DMS79 (cell line): Measurements from ENCODE around the gene PIGL.
"Not testable (repeated sequence)": the region's sequence is repeated elsewhere in the genome, so short reads cannot be mapped to it uniquely, and the experiment has no call there.

Experiments
- DNase-seq: peaks from one replicate; lab custom pipeline; 2025; lab: John Stamatoyannopoulos, UW

The PIGL gene

DNA sequence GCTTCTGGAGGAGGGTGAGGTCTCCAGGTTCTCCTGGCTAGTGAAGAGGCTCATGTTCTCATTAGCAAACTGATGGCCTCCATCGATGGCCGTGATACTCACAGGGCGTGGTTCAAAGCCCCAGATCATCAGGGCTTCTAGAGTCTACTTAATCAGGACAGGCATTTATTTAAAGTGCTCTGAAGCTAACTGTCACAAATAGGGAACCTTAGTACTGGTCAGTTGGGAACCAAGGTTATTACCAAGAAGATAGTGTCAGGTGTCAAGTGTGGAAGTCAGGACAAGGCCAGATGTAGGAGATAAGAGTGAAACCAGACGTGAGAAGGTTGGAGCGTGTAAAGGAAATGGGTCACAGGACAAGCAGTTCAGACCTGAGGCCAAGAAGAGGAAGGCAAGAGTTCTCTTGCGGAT, 56.9 kb downstream of the PIGL start:
- no peak for DNase-seq

DNA sequence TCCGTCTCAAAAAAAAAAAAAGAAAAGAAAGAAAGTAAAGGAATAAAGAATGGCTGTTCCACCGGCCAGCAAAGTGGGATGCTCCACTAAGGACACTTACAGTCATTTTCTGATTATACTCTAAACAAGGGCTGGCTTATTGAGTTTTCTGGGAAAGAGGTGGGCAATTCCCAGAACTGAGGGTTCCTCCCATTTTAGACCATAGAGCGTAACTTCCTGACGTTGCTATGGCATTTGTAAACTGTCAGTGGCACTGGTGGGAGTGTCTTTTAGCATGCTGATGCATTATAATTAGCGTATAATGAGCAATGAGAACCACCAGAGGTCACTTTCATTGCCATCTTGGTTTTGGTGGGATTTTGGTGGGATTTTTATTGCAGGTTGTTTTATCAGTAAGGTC, 58.0 kb downstream of the PIGL start:
- DNase-seq = no peak

DNA sequence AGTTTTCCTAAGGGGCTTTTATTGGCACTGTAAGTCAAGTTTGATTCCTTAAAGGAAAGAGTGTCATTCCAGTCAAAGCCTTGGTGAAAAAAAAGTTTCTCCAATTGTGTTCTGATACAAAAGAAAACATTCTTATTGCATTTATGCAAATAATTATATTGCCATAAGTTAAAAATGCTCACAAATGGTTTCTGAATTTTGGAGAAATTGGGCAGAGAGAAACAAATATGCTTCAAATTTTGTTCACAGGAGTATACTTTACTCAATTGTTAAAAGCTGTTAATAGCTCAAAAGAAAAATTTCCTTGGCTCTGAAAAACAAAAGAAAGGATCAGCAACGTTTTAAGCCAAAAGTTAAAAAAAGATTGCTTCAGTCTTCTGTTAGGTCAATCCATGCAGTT, 60.2 kb downstream of the PIGL start:
- DNase-seq = no peak

DNA sequence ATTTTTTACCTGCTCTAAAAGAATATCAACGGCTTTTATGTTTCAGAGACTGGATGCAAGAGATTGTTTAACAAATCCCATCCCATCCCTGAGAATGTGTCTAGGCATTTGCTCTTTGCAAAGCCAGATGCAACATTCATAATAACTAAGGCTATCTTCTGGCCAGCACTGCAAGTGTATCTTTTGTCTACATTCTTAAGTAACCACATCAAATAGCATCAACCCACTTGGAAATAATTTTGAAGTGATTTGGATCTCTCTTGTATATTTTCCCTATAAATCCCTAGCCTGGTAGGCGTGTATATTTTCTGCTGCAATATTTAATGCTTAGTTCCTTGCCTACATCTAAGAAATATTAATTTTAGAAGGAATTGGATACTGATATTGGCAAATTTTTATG, 64.3 kb downstream of the PIGL start:
- no peak for DNase-seq

DNA sequence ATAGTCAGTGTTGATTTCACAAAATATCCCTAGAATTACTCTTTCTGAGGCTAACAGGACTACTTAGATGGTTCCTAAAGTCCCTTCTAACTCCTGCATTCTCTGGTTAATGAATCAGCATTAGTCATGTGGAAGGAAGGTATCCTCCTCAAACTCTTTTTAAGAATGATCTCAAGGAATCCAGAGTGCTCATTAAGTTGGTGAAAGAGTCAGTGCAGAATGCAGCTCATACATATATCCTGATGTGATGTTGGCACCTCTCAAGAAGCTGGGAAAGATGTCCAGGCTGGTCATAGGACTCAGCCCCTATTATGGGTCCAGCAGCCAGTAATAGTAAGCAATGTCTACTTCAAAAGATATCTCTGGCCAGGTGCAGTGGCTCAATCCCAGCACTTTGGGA, 65.5 kb downstream of the PIGL start:
- DNase-seq = no peak

DNA sequence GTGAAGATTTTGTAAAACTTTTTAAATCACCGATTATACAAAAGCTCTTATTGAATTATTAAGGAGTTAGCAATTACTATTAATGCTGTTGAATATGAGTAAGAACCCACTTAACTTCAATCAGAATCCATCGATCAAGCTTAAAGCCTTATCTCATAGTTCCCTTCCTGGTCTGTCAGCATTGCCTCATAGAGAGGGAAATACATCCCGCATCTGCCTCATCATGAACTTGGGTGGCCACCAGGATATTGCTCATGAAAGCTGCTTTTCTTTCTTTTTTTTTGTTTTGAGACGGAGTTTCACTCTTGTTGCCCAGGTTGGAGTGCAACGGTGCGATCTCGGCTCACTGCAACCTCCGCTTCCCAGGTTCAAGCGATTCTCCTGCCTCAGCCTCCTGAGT, 66.7 kb downstream of the PIGL start:
- DNase-seq = no peak

DNA sequence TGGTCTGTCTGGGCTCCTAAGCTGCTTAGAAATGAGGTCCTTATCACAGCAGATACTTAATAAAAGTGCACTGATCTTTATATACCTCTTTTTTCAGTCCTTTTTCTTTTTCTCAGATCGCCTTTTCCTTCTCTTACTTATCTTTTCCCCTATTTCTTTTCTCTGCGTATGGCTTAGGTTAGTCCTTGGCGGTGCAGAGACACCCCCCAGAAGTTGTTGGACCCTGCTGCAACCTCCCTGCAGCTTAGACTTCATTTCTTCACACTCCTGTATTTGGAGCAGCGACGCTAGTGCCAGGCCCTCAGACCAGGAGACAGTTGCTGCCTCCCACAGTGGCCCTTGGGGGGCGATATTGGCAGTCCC, 68.6 kb downstream of the PIGL start:
- no peak for DNase-seq

DNA sequence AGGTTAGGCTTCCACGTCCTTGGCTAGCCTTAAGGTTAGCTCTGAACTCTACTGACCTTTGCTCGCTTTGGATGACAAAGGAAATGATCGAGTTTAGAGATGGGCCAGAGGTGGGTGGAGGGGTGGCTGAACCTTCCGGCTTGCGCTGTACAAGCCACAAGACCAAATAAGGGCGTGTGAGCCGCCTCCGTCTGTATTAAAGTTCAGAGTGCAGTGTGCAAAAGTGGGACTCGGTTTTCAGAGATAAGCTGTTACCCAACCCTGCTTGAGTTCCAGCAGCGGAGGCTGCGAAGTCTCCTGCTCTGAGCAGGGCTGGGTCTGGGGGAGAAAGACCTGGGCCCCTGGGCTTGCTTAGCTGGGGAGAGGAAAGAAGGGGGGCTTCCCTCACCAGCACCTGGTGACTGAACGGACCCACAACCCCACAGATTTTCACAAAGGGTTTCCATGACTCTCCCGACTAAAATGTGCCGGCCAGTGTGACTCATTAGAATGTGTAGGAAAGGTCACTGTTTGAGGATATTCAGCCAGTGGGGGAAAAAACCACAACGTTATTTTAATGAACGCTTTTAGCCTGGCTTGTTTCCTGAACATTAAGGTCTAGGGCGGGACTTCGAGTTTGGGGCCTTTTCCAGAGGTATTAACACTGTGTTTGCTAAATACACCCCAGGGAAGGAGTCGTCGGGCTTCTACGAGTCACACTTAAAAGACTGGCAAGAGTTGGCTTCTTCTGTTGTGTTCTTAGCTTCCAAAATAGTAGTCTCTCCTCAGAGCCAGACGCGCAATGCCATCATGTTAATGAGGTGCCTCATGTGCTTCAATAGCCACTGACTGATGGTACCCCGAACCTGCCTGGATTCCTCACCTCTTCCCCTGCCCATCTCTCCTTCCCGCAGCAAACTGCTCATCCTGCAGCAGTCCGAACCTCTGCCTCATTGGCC, 69.3 kb downstream of the PIGL start:
- no peak for DNase-seq

DNA sequence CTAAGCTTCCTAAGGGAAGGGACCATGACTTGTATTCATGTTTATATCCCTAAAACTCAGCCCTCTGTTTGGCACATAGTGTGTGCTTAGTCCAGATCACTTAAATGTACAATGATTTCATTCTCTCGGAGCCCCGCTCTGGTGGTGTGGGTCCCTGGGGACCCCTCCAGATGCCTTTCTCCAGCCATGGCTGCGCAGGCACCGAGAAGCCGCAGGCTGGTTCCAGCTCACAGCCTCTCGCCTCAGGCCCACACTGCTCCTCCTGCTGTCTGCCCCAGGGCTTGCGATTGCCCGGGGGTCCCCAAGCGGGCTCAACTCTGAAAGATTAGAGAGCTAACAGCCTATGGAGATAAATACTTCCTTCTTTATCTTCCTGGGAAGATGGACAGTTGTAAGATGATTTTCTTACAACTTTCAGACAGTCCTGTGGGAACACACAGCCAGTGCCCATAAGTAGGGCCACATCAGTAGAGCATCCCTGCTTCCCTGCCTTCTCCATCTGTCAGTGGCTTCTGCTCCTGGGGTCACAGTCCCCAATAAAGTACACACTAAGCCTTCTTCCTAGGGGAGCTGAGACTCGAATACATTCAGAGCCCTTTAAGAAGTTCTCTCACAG, 70.0 kb downstream of the PIGL start:
- no peak for DNase-seq

DNA sequence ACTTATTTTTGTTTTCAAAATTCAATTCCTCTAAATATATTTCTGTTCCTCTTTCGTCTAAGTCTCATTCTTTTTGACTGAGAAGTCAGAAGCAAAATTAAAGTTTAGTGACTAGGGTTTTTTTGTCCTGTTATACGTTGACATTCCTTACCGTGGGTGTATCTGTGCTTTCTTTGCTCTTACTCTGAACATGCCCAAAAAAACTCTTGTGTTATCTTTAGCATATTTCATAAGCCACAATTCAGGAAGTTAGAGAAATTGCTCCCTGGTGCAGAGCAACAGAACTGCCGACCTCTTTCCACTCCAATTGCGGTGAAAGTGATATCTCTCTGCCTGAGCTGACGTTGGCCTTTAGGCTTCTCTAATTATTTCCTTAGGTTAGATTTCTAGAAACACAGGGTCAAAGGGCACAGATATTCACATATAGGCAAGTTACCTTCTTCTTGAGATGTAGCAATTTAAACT, 70.6 kb downstream of the PIGL start:
- DNase-seq = no peak

DNA sequence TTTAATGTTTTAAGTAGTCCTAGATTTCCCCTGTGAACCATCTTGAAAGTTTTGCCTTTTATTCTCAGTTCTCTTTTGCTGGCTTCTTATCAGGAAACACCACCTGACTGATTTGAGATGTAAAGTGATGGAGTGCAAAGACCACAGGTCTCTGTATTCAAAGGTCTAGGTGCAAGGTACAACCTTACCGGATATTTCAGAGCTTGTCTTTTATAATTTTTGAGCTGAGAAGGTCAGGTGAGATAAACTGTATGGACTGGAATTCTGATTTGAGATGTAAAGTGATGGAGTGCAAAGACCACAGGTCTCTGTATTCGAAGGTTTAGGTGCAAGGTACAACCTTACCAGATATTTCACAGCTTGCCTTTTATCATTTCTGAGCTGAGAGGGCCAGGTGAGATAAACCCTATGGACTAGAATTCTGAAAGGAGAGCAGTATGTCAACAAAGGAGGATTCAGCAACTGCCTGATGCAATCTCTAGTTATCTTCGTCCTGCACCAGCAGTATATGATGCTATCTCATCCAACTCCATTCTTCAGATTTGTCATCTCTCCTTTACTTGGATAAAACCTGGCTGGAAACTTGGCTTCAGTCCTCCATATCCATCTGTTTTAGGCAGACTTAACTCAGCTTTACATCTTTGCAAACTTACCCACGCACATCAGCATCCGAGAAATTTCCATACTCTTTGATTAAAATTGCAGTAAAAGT, 72.0 kb downstream of the PIGL start:
- no peak for DNase-seq

DNA sequence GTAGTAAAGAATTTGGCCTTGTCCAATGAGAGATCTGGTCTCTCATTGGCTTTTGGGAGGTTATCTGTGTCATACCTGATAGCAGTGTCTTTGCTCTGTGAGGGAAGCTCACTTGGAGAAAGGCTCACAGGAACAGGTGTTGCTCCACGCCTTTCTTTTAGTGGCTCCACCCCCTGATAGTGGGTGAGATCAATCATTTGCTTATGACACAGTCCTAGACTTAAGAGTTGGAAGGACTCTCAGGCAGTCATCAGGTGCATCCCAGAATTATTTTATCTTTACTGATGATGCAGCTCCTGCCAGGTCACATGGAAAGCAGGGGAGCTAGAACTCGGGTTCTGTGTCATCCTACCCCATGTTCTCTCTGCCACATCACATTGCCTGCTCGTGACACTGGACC, 76.9 kb downstream of the PIGL start:
- no peak for DNase-seq

DNA sequence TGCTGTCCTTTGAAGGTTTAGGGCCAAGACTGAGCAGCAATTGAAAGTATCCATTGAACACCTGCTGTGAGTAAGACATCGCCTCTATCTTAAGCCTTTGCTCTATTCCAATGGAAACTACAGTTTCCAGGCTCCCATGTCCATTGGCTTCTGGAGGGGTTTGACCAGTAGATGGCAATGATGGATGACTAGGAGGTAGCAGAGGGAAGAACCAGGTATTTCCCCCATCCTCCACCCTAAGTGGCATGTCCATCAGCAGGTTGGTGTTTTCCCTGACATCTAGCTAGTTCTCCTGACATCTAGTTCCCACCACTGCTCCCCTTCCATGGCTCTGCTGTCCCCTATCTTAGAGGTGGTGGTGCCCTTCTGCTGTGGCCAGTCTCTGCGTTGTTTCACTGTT, 77.5 kb downstream of the PIGL start:
- no peak for DNase-seq

DNA sequence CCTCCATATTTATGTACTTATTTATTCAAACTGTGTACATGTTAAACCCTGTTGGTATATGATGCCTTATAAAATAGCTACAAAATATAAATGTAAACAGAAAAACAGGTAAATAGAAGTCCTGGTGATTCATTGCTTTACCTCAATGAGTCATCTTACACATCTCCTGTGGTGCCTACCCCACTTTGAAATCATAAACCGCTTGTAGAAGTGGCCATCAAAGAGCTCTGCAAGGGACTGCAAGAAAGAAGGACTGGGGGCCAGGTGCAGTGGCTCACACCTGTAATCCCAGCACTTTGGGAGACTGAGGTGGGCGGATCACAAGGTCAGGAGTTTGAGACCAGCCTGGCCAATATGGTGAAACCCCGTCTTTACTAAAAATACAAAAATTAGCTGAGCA, 79.1 kb downstream of the PIGL start:
- DNase-seq = not testable (repeated sequence)

DNA sequence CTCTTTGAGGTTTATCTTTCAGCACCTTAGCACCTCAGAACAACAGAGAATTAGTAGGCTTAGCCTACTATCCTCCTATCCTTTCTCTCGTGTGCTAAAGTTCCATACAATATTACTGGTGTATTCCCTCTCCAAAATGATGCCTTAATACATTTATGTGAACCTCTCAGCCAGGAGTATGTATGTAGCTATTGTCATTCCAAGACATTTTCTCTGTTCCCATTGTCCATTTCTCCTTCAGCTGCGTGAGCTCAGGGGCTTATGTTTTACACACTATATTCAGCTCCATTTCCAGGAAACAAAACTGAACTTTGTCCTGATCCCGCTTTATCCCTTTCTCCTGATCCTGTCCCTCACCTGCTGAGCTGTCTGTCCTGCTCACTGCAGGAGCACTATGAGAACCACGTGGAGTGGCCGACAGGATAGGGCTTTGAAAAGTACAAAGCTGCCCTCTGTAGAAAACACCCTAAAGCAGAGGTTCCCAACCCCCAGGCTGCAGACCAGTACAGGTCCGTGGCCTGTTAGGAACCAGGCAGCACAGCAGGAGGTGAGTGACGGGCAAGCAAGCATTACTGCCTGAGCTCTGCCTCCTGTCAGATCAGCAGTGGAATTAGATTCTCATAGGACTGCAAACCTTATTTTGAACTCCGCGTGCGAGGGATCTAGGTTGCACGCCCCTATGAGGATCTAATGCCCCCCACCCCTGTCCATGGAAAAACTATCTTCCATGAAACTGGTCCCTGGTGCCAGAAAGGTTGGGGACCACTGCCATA, 80.5 kb downstream of the PIGL start:
- no peak for DNase-seq

DNA sequence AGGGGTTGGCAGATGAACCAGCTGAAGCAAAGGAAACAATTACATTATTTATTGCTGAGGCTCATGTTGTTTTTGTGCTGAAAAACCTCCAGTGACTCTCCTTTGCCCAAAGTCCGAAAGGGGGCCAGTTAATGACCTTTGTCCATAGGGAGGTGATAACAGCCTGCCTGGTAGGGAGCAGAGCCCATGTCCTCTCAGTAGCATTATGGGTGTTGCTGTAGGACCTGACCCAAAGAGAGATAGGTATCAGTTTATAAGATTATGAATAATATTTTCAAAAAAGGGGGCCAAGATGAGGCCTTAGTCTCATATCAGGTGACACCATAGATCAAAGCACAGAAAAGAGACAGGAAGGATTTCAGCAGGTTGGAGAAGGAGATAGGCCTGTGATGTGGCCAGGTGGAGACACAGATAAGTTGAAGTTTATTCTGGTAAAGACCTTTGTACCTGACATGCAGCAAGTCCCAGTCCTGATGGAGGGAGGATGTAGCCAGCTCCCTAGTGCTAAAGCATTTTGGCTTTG, 81.2 kb downstream of the PIGL start:
- DNase-seq = no peak

DNA sequence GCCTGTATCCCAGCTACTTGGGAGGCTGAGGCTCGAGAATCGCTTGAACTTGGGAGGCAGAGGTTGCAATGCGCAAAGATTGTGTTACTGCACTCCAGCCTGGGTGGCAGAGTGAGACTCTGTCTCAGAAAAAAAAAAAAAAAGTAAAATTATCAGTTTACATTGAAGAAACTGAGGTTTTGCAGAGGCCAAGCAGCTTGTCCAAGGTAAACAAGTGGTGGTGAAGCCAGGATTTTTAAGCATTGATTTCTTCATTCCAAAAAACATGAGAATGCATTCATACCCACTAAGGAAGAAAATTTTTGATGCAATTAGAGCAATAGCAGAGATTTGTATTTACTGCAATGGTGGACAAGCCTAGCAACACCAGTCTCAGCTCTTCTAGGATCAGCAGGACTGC, 83.5 kb downstream of the PIGL start:
- no peak for DNase-seq

DNA sequence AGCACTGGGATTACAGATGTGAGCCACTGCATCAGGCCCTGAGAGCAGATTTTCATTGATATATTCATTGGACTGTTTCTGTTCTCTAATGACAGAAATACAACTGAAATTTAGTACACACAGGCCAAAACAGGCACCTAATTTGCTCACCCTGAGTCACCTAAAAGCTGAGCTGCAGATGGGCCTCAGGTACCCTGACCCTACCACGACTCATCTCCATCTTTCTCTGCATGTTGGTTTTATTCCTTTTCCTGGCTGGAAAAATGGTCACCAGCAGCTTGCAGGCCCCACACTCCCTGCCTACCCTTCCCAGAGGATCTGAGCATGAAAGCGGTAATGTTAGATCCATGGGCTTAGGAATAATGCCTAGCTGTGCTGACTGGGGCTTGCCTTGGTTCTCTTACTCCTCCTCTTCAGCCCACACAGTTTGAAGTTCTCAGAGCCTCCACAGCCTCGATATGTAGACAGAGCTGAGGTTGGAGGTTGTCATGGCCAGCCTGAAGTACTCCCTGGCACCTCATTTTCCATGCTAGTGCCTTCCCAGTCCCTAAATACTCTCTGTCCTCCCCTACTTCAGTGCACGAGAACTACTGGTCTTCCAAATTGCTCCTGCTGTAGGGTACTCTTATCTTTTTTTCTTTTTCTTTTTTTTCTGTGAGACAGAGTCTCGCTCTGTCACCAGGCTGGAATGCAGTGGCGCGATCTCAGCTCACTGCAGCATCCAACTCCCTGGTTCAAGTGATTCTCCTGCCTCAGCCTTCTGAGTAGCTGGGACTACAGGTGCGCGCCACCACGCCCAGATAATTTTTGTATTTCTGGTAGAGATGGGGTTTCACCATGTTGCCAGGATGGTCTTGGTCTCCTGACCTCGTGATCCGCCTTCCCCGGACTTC, 85.2 kb downstream of the PIGL start:
- DNase-seq = no peak

DNA sequence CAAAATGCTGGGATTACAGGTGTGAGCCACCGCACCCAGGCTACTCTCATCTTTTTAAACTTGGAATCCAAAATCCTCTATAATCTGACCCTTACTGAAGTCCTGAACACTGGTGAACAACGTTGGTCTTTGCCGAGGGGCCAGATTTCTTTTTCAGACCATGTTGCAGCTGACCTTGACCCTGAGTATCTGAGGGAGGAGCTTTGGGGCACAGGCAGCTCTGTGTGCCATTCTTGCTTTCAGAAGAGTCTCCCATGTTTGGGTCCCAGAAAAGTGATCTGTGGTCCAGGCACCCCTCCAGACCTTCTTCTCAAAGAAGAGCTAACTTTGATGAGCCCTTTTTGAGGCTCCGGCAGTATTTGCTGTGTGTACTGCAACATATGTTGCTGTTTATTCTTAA, 85.8 kb downstream of the PIGL start:
- no peak for DNase-seq

DNA sequence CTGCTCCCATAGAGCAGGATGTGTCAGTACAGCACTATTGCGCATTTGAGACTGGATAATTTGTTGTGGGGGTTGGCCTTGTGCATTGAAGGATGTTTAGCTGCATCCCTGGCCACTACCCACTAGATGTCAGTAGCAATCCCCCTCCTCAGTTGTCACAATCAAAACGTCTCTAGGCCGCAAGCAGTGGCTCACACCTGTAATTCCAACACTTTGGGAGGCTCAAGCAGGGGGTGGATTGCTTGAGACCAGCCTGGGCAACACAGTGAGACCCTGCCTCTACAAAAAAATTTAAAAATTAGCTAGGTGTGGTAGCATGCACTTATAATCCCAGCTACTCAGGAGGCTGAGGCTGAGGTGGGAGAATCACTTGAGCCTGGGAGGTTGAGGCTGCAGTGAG, 87.8 kb downstream of the PIGL start:
- DNase-seq = no peak

DNA sequence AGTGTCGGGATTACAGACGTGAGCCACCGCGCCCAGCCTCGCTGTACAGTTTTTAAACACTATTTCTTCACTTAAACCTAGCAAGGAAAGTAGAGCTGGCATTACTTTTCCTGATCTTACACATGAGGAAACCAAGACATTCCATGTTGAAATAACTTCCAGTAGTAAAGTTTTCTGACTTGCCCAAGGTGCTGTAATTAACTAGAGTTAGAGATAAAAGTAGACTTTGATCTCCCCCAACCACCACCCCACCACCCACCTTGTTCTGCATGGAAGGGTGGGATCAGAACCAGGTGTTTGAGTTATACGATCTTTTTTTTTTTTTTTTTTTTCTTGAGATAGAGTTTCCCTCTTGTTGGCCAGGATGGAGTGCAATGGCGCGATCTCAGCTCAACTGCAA, 89.2 kb downstream of the PIGL start:
- no peak for DNase-seq
